ENCODE measurements around the gene SLC5A7.

The SLC5A7 gene

GRCh38 chr2:107986278-107987217 lies at the start of gene SLC5A7:
Gene SLC5A7 (plus strand): TSS chr2:107986524. CDS start chr2:107988156, 1,632 bp downstream.
- DNase-seq, result no peak

GRCh38 chr2:107961395-107961794 lies 24.9 kb upstream of the SLC5A7 start:
- DNase-seq, result no peak

- DNase-seq, result no peak
These were observed 22.1 kb upstream of the SLC5A7 start for GRCh38 chr2:107964185-107964584.

- DNase-seq, result no peak
These were observed 1.6 kb upstream of the SLC5A7 start for GRCh38 chr2:107984707-107985106.

- no peak for DNase-seq
These were observed 1.8 kb downstream of the SLC5A7 start for GRCh38 chr2:107988108-107988507.

GRCh38 chr2:107989445-107989844 lies 3.1 kb downstream of the SLC5A7 start:
- DNase-seq, result no peak

GRCh38 chr2:107990718-107991117 lies 4.4 kb downstream of the SLC5A7 start:
- DNase-seq, result no peak

- no peak for DNase-seq
These were observed 5.7 kb downstream of the SLC5A7 start for GRCh38 chr2:107992069-107992468.

- DNase-seq, result no peak
These were observed 12.8 kb downstream of the SLC5A7 start for GRCh38 chr2:107999158-107999557.

- DNase-seq, result no peak
These were observed 24.7 kb downstream of the SLC5A7 start for GRCh38 chr2:108010912-108011591.

GRCh38 chr2:108013305-108013704 lies 27.0 kb downstream of the SLC5A7 start:
- DNase-seq, result no peak

GRCh38 chr2:108022628-108023027 lies 36.3 kb downstream of the SLC5A7 start:
- DNase-seq, result no peak

GRCh38 chr2:108023776-108024175 lies 37.5 kb downstream of the SLC5A7 start:
- DNase-seq, result no peak

- DNase-seq, result no peak
These were observed 39.9 kb downstream of the SLC5A7 start for GRCh38 chr2:108026092-108026794.

- DNase-seq, result no peak
These were observed 43.2 kb downstream of the SLC5A7 start for GRCh38 chr2:108029496-108029895.

GRCh38 chr2:108029912-108030311 lies 43.6 kb downstream of the SLC5A7 start:
- DNase-seq, result no peak

GRCh38 chr2:108031471-108031941 lies 45.2 kb downstream of the SLC5A7 start:
- DNase-seq, result no peak

GRCh38 chr2:108034843-108035242 lies 48.5 kb downstream of the SLC5A7 start:
- no peak for DNase-seq

GRCh38 chr2:108048752-108049151 lies 62.4 kb downstream of the SLC5A7 start:
- no peak for DNase-seq

- no peak for DNase-seq
These were observed 72.3 kb downstream of the SLC5A7 start for GRCh38 chr2:108058576-108059137.

GRCh38 chr2:108061439-108062042 lies 75.2 kb downstream of the SLC5A7 start:
- no peak for DNase-seq
